ENCODE measurements around the gene HIPK2.

The HIPK2 gene

DNA sequence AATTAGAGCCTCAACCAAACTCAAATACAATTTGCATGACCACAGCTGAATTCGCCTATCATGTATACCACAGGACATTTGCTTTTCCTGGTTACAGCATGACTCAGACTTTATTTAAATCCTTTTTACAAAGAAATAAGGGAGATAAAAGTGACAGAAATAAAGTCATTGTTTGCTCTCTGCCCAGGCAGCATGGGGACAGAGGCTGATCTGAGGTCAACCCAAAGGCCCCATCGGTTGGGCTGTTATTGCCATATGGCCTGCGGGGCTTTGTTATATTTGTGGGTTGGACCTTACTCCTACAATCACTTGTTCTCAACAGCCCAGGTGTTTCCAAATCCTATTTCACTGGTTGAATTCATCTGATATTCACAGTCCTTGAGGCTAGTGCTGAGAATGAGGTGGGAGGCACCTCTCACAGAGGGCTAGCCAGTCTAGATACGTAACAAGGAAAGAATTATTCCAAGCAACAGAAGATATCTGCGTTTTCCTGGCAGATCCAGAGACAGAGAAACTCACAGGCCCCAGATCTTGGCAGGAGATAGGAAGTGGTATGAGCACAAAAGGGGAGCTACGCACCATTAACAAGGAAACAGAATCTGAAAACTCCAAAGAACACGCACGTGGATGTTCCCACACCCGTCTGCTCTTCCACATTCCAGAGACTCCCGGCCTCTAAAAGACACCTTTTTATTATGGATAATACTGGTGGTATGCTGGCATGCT is 117.3 kb downstream of the HIPK2 start:
- Histone ChIP-seq H3K27ac (ENCODE audit: low read length) (no peak overlapping the region), H3K4me2 (ENCODE audit: insufficient read depth, low read length) (no peak overlapping the region), H3K4me3 (ENCODE audit: low read depth in 1 of 2, low read length in 2 of 2) (no peak overlapping the region), H3K9me3 (ENCODE audit: insufficient read depth, low read length, severe bottlenecking) (no peaks in the 10 kb centered on the region), H4K20me1 (ENCODE audit: insufficient read depth, low read length) (no peaks in the 10 kb centered on the region), H3K79me2 (ENCODE audit: insufficient read depth, low read length) (no peaks in the 10 kb centered on the region), H3K36me3 (ENCODE audit: insufficient read depth, low read length) (no peaks in the 10 kb centered on the region), H3K9ac (ENCODE audit: low read depth, low read length) (no peak overlapping the region), H3K4me1 (ENCODE audit: insufficient read depth, low read length) (no peaks in the 10 kb centered on the region), H3K27me3 (ENCODE audit: insufficient read depth, low read length, poor library complexity) (no peaks in the 10 kb centered on the region), H2AFZ (ENCODE audit: low read depth, low read length) (no peak overlapping the region)
- TF ChIP-seq, protein P1, sequence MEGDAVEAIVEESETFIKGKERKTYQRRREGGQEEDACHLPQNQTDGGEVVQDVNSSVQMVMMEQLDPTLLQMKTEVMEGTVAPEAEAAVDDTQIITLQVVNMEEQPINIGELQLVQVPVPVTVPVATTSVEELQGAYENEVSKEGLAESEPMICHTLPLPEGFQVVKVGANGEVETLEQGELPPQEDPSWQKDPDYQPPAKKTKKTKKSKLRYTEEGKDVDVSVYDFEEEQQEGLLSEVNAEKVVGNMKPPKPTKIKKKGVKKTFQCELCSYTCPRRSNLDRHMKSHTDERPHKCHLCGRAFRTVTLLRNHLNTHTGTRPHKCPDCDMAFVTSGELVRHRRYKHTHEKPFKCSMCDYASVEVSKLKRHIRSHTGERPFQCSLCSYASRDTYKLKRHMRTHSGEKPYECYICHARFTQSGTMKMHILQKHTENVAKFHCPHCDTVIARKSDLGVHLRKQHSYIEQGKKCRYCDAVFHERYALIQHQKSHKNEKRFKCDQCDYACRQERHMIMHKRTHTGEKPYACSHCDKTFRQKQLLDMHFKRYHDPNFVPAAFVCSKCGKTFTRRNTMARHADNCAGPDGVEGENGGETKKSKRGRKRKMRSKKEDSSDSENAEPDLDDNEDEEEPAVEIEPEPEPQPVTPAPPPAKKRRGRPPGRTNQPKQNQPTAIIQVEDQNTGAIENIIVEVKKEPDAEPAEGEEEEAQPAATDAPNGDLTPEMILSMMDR (IDR thresholded peaks at IDR 0.05; ENCODE audit: borderline replicate concordance, extremely low read depth, low read length, poor library complexity, severe bottlenecking) = no peak
- DNase-seq (no peak), ATAC-seq (ENCODE audit: insufficient read depth, low read depth) (no peak)

DNA sequence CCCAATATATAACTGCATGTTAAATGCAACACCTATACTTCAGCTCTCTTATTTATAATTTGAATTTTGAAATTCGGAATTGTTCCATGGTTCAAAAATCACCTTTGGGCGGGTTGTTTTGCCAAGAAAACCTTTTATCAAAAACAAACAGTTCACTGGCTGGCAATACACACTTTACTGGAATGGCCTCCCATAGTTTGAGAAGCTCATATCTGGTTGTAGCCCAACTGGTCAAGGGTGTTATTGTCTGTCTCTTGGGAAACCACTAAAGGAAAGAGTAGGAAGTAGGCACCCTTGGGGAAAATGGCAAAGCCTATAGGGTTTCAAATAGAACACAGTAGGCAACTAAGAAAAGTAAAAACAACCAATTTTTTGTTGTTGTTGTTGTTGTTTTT is 117.9 kb downstream of the HIPK2 start:
- Histone ChIP-seq H3K9me3 (ENCODE audit: insufficient read depth, low read length, severe bottlenecking) (no peaks in the 10 kb centered on the region), H3K79me2 (ENCODE audit: insufficient read depth, low read length) (no peaks in the 10 kb centered on the region), H3K27me3 (ENCODE audit: insufficient read depth, low read length, poor library complexity) (no peaks in the 10 kb centered on the region), H3K36me3 (ENCODE audit: insufficient read depth, low read length) (no peaks in the 10 kb centered on the region), H3K4me3 (ENCODE audit: low read depth in 1 of 2, low read length in 2 of 2) (no peak overlapping the region), H3K4me1 (ENCODE audit: insufficient read depth, low read length) (no peaks in the 10 kb centered on the region), H2AFZ (ENCODE audit: low read depth, low read length) (no peak overlapping the region), H3K4me2 (ENCODE audit: insufficient read depth, low read length) (no peak overlapping the region), H4K20me1 (ENCODE audit: insufficient read depth, low read length) (no peaks in the 10 kb centered on the region), H3K9ac (ENCODE audit: low read depth, low read length) (no peak overlapping the region), H3K27ac (ENCODE audit: low read length) (no peak overlapping the region)
- TF ChIP-seq EZH2 (IDR thresholded peaks at IDR 0.05; ENCODE audit: borderline replicate concordance, low read depth, low read length, severe bottlenecking) = no peak
- ATAC-seq (ENCODE audit: insufficient read depth, low read depth) (no peak), DNase-seq (no peak)

DNA sequence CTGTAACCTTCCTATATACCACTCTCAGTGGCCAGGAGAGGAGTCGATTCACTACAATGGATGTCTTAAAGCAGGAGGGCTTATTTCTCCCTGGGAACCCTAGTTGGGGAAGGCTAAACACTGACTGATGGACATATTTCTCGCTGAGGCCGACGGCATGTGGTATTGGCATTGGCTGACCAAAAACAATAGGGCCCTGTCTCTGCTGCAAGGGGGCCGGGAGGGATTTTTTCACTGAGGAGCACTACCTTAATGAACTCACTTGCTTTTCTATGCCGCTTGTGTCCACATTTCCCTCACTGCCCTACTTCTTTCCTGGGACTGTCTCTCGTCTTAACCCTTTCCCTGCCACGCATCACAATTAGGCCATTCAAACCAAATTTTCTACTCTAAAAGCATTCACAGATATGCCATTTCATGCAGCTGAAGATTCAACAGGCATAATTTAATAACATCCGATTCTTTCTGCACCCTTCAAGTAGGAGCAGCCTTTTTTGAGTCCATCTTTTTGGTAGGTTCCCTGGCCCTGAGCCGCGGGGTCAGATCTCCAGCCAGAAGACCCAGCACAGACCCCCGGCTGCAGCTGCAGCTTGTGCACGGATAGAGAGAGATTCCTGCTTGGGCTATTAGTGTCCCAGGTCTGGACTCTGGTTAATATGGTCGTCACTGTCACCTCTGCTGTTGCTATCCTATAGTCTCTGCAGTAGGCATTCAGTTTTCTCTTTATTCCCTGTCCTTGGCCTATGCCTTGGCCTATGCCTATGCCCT is 118.7 kb downstream of the HIPK2 start:
- Histone ChIP-seq H3K27ac (ENCODE audit: low read length) (no peak overlapping the region), H4K20me1 (ENCODE audit: insufficient read depth, low read length) (no peaks in the 10 kb centered on the region), H3K4me3 (ENCODE audit: low read depth in 1 of 2, low read length in 2 of 2) (no peak overlapping the region), H3K79me2 (ENCODE audit: insufficient read depth, low read length) (no peaks in the 10 kb centered on the region), H3K36me3 (ENCODE audit: insufficient read depth, low read length) (no peaks in the 10 kb centered on the region), H3K4me2 (ENCODE audit: insufficient read depth, low read length) (no peak overlapping the region), H3K4me1 (ENCODE audit: insufficient read depth, low read length) (no peaks in the 10 kb centered on the region), H3K27me3 (ENCODE audit: insufficient read depth, low read length, poor library complexity) (no peaks in the 10 kb centered on the region), H2AFZ (ENCODE audit: low read depth, low read length) (no peak overlapping the region), H3K9ac (ENCODE audit: low read depth, low read length) (no peak overlapping the region), H3K9me3 (ENCODE audit: insufficient read depth, low read length, severe bottlenecking) (no peaks in the 10 kb centered on the region)
- TF ChIP-seq, protein P1 (IDR thresholded peaks at IDR 0.05; ENCODE audit: borderline replicate concordance, extremely low read depth, low read length, poor library complexity, severe bottlenecking) = no peak
- TF ChIP-seq EZH2 (IDR thresholded peaks at IDR 0.05; ENCODE audit: borderline replicate concordance, low read depth, low read length, severe bottlenecking) = no peak
- ATAC-seq (ENCODE audit: insufficient read depth, low read depth) (no peak), DNase-seq (no peak)

DNA sequence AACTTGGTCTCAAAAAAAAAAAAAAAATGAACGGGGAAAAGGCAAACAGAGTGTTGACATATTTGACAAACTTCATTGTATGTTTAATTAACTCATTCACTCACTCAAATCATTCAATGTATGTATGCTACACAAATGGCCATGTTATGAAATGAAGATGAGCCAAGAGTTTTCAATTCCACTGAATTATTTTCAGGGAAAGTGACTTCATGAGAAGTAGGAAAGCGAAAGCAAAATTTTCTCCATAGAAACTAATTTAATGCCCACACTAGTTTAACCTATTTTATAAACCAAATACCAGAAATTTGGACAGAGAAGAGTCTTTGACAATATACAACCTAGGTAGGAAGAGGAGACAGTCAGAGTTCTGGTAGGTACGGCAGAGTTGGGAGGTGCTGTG is 119.5 kb downstream of the HIPK2 start:
- H3K9ac ChIP-seq (ENCODE audit: low read depth, low read length) = no peak overlapping the region

More for the DNA sequence above, 119.5 kb downstream of the HIPK2 start:
- Histone ChIP-seq H2AFZ (ENCODE audit: low read depth, low read length) (no peak overlapping the region), H4K20me1 (ENCODE audit: insufficient read depth, low read length) (no peaks in the 10 kb centered on the region), H3K79me2 (ENCODE audit: insufficient read depth, low read length) (no peaks in the 10 kb centered on the region), H3K4me2 (ENCODE audit: insufficient read depth, low read length) (no peak overlapping the region), H3K36me3 (ENCODE audit: insufficient read depth, low read length) (no peaks in the 10 kb centered on the region), H3K9me3 (ENCODE audit: insufficient read depth, low read length, severe bottlenecking) (no peaks in the 10 kb centered on the region), H3K27me3 (ENCODE audit: insufficient read depth, low read length, poor library complexity) (no peaks in the 10 kb centered on the region), H3K27ac (ENCODE audit: low read length) (no peak overlapping the region), H3K4me1 (ENCODE audit: insufficient read depth, low read length) (no peaks in the 10 kb centered on the region), H3K4me3 (ENCODE audit: low read depth in 1 of 2, low read length in 2 of 2) (no peak overlapping the region)
- no peak for TF ChIP-seq EZH2 (IDR thresholded peaks at IDR 0.05; ENCODE audit: borderline replicate concordance, low read depth, low read length, severe bottlenecking)
- TF ChIP-seq, protein P1 (IDR thresholded peaks at IDR 0.05; ENCODE audit: borderline replicate concordance, extremely low read depth, low read length, poor library complexity, severe bottlenecking) = no peak
- ATAC-seq (ENCODE audit: insufficient read depth, low read depth) = no peak
- no peak for DNase-seq

Data from DND-41 (cell line).